ENCODE measurements around the gene CXCL11. TPM values are rescaled to one million over a fixed set of nuclear protein-coding genes. Genes with fewer than 3 reads are reported as not detected.

Gene CXCL11
- total RNA-seq, 4 donors from 2014 or later: 0.59 TPM; not detected in 3

DNA sequence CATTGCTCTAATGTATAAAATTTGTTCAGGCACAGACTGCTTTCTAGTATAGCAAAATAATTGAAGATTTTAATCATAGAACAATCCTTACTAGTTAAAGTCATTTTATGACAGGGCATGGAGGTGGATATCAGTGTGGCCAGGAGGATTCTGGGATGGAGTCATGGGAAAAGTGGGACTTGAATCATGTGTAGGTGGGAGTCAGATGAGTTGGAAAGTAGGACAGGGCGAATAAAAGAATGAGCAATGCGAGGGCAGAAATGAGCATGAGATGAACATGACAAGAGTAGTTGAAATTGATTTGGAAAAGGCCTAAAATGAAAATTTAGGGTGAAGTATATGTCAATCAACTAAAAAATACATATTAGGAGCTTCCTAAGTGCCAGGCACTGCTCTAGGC lies 37.9 kb downstream of the CXCL11 start:
- no peak overlapping the region for H3K27ac ChIP-seq
- no peaks in the 10 kb centered on the region for H3K4me1 ChIP-seq
- H3K4me3 ChIP-seq: no peak overlapping the region
- TF ChIP-seq POLR2A (IDR thresholded peaks at IDR 0.05) (no peak), EP300 (IDR thresholded peaks at IDR 0.05) (no peak), POLR2AphosphoS5 (IDR thresholded peaks at IDR 0.05) (no peak)
- TF ChIP-seq, protein P1, sequence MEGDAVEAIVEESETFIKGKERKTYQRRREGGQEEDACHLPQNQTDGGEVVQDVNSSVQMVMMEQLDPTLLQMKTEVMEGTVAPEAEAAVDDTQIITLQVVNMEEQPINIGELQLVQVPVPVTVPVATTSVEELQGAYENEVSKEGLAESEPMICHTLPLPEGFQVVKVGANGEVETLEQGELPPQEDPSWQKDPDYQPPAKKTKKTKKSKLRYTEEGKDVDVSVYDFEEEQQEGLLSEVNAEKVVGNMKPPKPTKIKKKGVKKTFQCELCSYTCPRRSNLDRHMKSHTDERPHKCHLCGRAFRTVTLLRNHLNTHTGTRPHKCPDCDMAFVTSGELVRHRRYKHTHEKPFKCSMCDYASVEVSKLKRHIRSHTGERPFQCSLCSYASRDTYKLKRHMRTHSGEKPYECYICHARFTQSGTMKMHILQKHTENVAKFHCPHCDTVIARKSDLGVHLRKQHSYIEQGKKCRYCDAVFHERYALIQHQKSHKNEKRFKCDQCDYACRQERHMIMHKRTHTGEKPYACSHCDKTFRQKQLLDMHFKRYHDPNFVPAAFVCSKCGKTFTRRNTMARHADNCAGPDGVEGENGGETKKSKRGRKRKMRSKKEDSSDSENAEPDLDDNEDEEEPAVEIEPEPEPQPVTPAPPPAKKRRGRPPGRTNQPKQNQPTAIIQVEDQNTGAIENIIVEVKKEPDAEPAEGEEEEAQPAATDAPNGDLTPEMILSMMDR (IDR thresholded peaks at IDR 0.05): no peak
- no peaks in the 10 kb centered on the region for H3K27me3 ChIP-seq
- WGBS, 2 donors (ENCODE audit: low coverage in 1 of 2): 57 to 76% methylated on average over 1 to 2 of the region's 2 CpGs
- no peak for ATAC-seq
- H3K9me3 ChIP-seq: no peaks in the 10 kb centered on the region
- H3K36me3 ChIP-seq: no peaks in the 10 kb centered on the region

DNA sequence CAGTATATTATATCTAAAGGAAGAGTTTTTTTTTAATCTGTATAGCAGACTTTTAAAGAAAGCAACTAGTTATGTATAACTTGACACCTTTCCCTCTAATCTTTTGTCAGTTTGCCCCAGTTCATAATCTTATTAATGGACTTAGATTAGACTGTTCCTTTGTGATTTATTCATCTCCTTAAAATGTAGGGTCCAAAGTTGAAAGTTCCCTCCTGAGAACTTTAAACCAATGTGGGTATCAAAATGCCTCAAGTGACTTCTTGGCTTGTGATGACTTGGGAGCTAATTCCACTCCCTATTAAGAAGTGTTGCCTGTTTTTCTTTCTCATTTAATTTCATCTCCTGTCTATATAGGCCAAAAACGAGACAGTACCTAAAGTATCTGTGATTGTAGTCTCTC lies 38.8 kb downstream of the CXCL11 start:
- ATAC-seq: no peak
- Histone ChIP-seq H3K4me1 (no peaks in the 10 kb centered on the region), H3K9me3 (no peaks in the 10 kb centered on the region), H3K27ac (no peak overlapping the region), H3K27me3 (no peaks in the 10 kb centered on the region), H3K4me3 (no peak overlapping the region), H3K36me3 (no peaks in the 10 kb centered on the region)
- WGBS, 2 donors (ENCODE audit: low coverage in 1 of 2): 62 to 100% methylated on average over 1 of the region's 1 CpG
- TF ChIP-seq, protein P1 (IDR thresholded peaks at IDR 0.05): no peak
- TF ChIP-seq EP300 (IDR thresholded peaks at IDR 0.05) (no peak), POLR2A (IDR thresholded peaks at IDR 0.05) (no peak), POLR2AphosphoS5 (IDR thresholded peaks at IDR 0.05) (no peak)

DNA sequence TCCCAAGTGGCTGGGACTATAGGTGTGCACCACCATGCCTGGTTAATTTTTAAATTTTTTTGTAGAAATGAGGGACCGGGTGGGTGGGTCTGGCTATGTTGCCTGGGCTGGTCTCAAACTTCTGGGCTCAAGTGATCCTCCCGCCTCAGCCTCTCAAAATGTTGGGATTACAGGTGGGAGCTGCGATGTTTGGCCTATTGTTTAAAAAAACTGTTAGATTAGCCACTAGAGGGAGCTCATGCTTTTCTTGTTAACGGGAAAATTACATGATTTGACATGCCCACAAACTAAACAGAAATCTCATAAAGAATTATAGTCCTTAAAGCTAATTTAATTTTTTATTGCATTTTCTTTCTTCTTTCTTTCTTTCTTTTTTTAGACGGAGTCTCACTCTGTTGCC lies 40.1 kb downstream of the CXCL11 start:
- TF ChIP-seq POLR2A (IDR thresholded peaks at IDR 0.05) (no peak), POLR2AphosphoS5 (IDR thresholded peaks at IDR 0.05) (no peak), EP300 (IDR thresholded peaks at IDR 0.05) (no peak)
- TF ChIP-seq, protein P1 (IDR thresholded peaks at IDR 0.05): peak; percentile 51 to 71 (median 60)
- WGBS, 2 donors (ENCODE audit: low coverage in 1 of 2): 1 to 3% methylated on average over 5 of the region's 5 CpGs
- H3K36me3 ChIP-seq: no peaks in the 10 kb centered on the region

DNA sequence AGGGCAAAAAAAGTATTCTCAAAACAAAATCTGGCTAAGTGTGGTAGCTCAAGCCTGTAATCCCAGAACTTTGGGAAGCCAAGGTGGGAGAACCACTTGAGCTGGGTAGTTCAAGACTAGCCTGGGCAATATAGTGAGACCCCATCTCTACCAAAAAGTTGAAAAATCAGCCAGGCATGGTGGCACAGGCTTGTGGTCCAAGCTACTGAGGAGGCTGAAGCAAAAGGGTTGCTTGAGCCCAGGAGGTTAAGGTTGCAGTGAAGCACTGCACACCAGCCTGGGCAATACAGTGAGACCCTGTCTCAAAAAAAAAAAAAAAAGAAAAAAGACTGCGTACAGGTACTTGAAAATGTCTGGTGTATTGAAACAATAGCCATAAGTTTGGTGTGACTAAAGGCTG lies 43.4 kb downstream of the CXCL11 start:
- H3K36me3 ChIP-seq: no peaks in the 10 kb centered on the region
- 89% methylated on average over 1 of the region's 1 CpG for WGBS, 2 donors (ENCODE audit: low coverage in 1 of 2)
- H3K27ac ChIP-seq: no peak overlapping the region
- ATAC-seq: no peak
- H3K4me1 ChIP-seq: peaks cover 6 to 27% (median 14%) of the 10 kb centered on the region in 3 donors
- TF ChIP-seq, protein P1 (IDR thresholded peaks at IDR 0.05): no peak
- TF ChIP-seq POLR2A (IDR thresholded peaks at IDR 0.05): no peak
- no peaks in the 10 kb centered on the region for H3K9me3 ChIP-seq
- H3K4me3 ChIP-seq: no peak overlapping the region
- H3K27me3 ChIP-seq: no peaks in the 10 kb centered on the region

More for the DNA sequence above, 40.1 kb downstream of the CXCL11 start:
- no peak overlapping the region for H3K27ac ChIP-seq
- no peaks in the 10 kb centered on the region for H3K27me3 ChIP-seq
- ATAC-seq: no peak
- H3K4me1 ChIP-seq: peaks cover 0 to 5% (median 0%) of the 10 kb centered on the region in 3 donors
- no peak overlapping the region for H3K4me3 ChIP-seq
- H3K9me3 ChIP-seq: no peaks in the 10 kb centered on the region

DNA sequence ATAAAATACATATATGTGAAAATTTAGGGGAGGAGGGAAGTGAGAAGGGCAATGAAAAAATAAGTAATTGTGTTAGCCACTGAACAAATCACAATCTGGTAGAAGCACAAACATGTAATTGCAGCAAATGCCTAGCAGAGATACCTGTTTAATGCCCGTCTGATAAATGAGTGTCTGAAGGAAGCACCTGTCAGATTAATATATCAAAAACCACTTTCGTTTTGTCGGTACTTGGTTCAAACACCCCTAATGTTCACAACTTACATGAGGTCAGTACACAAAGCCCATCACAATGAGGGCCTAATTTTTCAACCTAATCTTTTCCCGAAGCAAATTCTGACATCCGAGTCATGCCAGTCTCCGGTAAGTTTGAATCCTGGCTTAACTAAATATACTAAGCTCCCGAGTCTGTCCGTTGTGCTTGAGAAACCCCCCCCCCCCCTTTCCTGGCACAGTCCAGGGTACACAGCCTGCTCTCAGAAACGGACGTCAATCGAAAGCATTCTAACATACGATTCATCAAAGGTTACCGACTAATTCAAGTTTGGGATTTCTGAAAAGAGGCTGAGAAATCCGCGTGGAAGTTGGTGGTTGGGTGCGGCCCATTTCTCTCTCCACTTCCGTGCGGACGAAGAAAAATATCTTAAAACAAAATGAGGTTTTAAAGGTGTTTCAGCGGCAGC lies 45.9 kb downstream of the CXCL11 start:
- H3K27me3 ChIP-seq: no peaks in the 10 kb centered on the region
- H3K4me1 ChIP-seq: peaks cover 6 to 27% (median 14%) of the 10 kb centered on the region in 3 donors
- WGBS, 2 donors (ENCODE audit: low coverage in 1 of 2): 1 to 2% methylated on average over 11 to 20 of the region's 20 CpGs
- H3K27ac ChIP-seq: peak overlapping the region in 3 of 4 donors; percentile 72 to 78 (median 76)
- no peaks in the 10 kb centered on the region for H3K36me3 ChIP-seq
- H3K9me3 ChIP-seq: no peaks in the 10 kb centered on the region
- no peak for ATAC-seq
- H3K4me3 ChIP-seq: peak overlapping the region; percentile 69 to 71
- TF ChIP-seq, protein P1 (IDR thresholded peaks at IDR 0.05): no peak
- TF ChIP-seq POLR2A (IDR thresholded peaks at IDR 0.05) (no peak), EP300 (IDR thresholded peaks at IDR 0.05) (no peak), POLR2AphosphoS5 (IDR thresholded peaks at IDR 0.05) (no peak)

Measured in gastroesophageal sphincter (tissue), 4 donors.